T-helper 22 cell (primary cell): Measurements from ENCODE around the gene SINHCAF.
"Not testable (repeated sequence)": the region's sequence is repeated elsewhere in the genome, so short reads cannot be mapped to it uniquely, and the experiment has no call there.

Experiments
- DNase-seq: peaks from one replicate; pipeline ENCODE4 v3.0.0-alpha.2; 2020; ENCODE audit warnings: low read depth

The SINHCAF gene

GRCh38 chr12:31260840-31261239 is 65.1 kb downstream of the SINHCAF start:
- DNase-seq, result no peak

- no peak for DNase-seq
These were observed 66.6 kb downstream of the SINHCAF start for GRCh38 chr12:31259136-31259886.

GRCh38 chr12:31257784-31258183 is 68.2 kb downstream of the SINHCAF start:
- no peak for DNase-seq

GRCh38 chr12:31251707-31252611 is 74.0 kb downstream of the SINHCAF start:
- not testable (repeated sequence) for DNase-seq

GRCh38 chr12:31250179-31250578 is 75.8 kb downstream of the SINHCAF start:
- no peak for DNase-seq

GRCh38 chr12:31249356-31249755 is 76.6 kb downstream of the SINHCAF start:
- no peak for DNase-seq

GRCh38 chr12:31248815-31249214 is 77.1 kb downstream of the SINHCAF start:
- no peak for DNase-seq

GRCh38 chr12:31248337-31248736 is 77.6 kb downstream of the SINHCAF start:
- DNase-seq, result no peak

- no peak for DNase-seq
These were observed 79.5 kb downstream of the SINHCAF start for GRCh38 chr12:31246470-31246850.

GRCh38 chr12:31245822-31246469 is 80.0 kb downstream of the SINHCAF start:
- DNase-seq, result no peak

- DNase-seq, result not testable (repeated sequence)
These were observed 83.5 kb downstream of the SINHCAF start for GRCh38 chr12:31242418-31242817.

- DNase-seq, result no peak
These were observed 87.1 kb downstream of the SINHCAF start for GRCh38 chr12:31238764-31239387.

- not testable (repeated sequence) for DNase-seq
These were observed 87.6 kb downstream of the SINHCAF start for GRCh38 chr12:31238333-31238732.

- DNase-seq, result no peak
These were observed 88.8 kb downstream of the SINHCAF start for GRCh38 chr12:31236998-31237637.

GRCh38 chr12:31235868-31236395 is 90.0 kb downstream of the SINHCAF start:
- DNase-seq, result no peak

GRCh38 chr12:31234955-31235867 is 90.7 kb downstream of the SINHCAF start:
- DNase-seq, result no peak

- no peak for DNase-seq
These were observed 91.7 kb downstream of the SINHCAF start for GRCh38 chr12:31234053-31234840.

GRCh38 chr12:31233061-31233730 is 92.8 kb downstream of the SINHCAF start:
- no peak for DNase-seq
